OCI-LY1 (cell line): ENCODE results near the gene HESX1.

Source experiments
- CTCF ChIP-seq: fragments of 200-600 bp; sonication (generic), shearing (Covaris generic); IDR thresholded peaks from 2 replicates; pipeline ENCODE4 v1.5.1; 2017; ENCODE audit warnings: mild to moderate bottlenecking, antibody characterized with exemption, low read length, moderate library complexity, mixed read lengths
- EZH2 ChIP-seq: fragments of 200-600 bp; sonication (generic), shearing (Covaris generic); IDR thresholded peaks from 2 replicates; pipeline ENCODE4 v1.8.0; 2017; ENCODE audit warnings: borderline replicate concordance, mixed run types, mild to moderate bottlenecking, antibody characterized with exemption, low read length, moderate library complexity, mixed read lengths

GRCh38 chr3:57150113-57150581 is 49.6 kb downstream of the HESX1 start:
- no peak for TF ChIP-seq CTCF
- no peak for TF ChIP-seq EZH2
